ENCODE measurements around the gene ALS2CL. TPM values are rescaled to one million over a fixed set of nuclear protein-coding genes. Genes with fewer than 3 reads are reported as not detected.

ALS2CL gene
- total and polyA plus RNA-seq, 2 experiments from 2014 or later, result 14.4 to 15.2 TPM

- TF ChIP-seq EZH2 (IDR thresholded peaks at IDR 0.05; ENCODE audit: borderline replicate concordance), result no peak
- TF ChIP-seq CTCF (IDR thresholded peaks at IDR 0.05; ENCODE audit: poor library complexity), result no peak
- no peak for TF ChIP-seq EZH2phosphoT487 (IDR thresholded peaks at IDR 0.05; ENCODE audit: low read depth, severe bottlenecking, unreplicated experiment)
- no peaks in the 10 kb centered on the region for H3K27me3 ChIP-seq
- H3K79me2 ChIP-seq, result no peaks in the 10 kb centered on the region
- H3K36me3 ChIP-seq (replicated peaks; ENCODE audit: insufficient read depth, low read depth), result no peaks in the 10 kb centered on the region
- no peaks in the 10 kb centered on the region for H3K4me1 ChIP-seq (ENCODE audit: insufficient read depth)
- H3K9me2 ChIP-seq (replicated peaks; ENCODE audit: insufficient read depth), result no peaks in the 10 kb centered on the region
- no peak overlapping the region for H2AFZ ChIP-seq
- H4K20me1 ChIP-seq (ENCODE audit: insufficient read depth, poor library complexity, severe bottlenecking), result no peaks in the 10 kb centered on the region
- H3K27ac ChIP-seq, result no peak overlapping the region
- H3K9me3 ChIP-seq (ENCODE audit: low read depth), result no peaks in the 10 kb centered on the region
- DNase-seq (ENCODE audit: low spot score), result no peak
- WGBS (ENCODE audit: low lambda C conversion rate, missing lambda C conversion rate), result 91% methylated on average over 4 of the region's 4 CpGs
- no peak overlapping the region for H3K4me3 ChIP-seq
- no peak overlapping the region for H3K4me2 ChIP-seq
Measured at GRCh38 chr3:46670891-46671427, 22.5 kb downstream of the ALS2CL start.

GRCh38 chr3:46670000-46670890 is 23.2 kb downstream of the ALS2CL start:
- no peak overlapping the region for H2AFZ ChIP-seq
- no peaks in the 10 kb centered on the region for H3K9me3 ChIP-seq (ENCODE audit: low read depth)
- H3K9me2 ChIP-seq (replicated peaks; ENCODE audit: insufficient read depth), result no peaks in the 10 kb centered on the region
- no peak overlapping the region for H3K4me3 ChIP-seq
- 88% methylated on average over 17 of the region's 17 CpGs for WGBS (ENCODE audit: low lambda C conversion rate, missing lambda C conversion rate)
- no peak overlapping the region for H3K4me2 ChIP-seq
- no peaks in the 10 kb centered on the region for H3K4me1 ChIP-seq (ENCODE audit: insufficient read depth)
- no peaks in the 10 kb centered on the region for H3K79me2 ChIP-seq
- H3K36me3 ChIP-seq (replicated peaks; ENCODE audit: insufficient read depth, low read depth), result no peaks in the 10 kb centered on the region
- no peak for DNase-seq (ENCODE audit: low spot score)
- H3K27ac ChIP-seq, result no peak overlapping the region
- no peak for TF ChIP-seq EZH2 (IDR thresholded peaks at IDR 0.05; ENCODE audit: borderline replicate concordance)
- TF ChIP-seq EZH2phosphoT487 (IDR thresholded peaks at IDR 0.05; ENCODE audit: low read depth, severe bottlenecking, unreplicated experiment), result no peak
- TF ChIP-seq CTCF (IDR thresholded peaks at IDR 0.05; ENCODE audit: poor library complexity), result no peak
- H3K27me3 ChIP-seq, result no peaks in the 10 kb centered on the region
- no peaks in the 10 kb centered on the region for H4K20me1 ChIP-seq (ENCODE audit: insufficient read depth, poor library complexity, severe bottlenecking)

- TF ChIP-seq EZH2 (IDR thresholded peaks at IDR 0.05; ENCODE audit: borderline replicate concordance), result no peak
- no peak for TF ChIP-seq EZH2phosphoT487 (IDR thresholded peaks at IDR 0.05; ENCODE audit: low read depth, severe bottlenecking, unreplicated experiment)
- TF ChIP-seq CTCF (IDR thresholded peaks at IDR 0.05; ENCODE audit: poor library complexity), result no peak
- Histone ChIP-seq H2AFZ (no peak overlapping the region), H3K79me2 (no peaks in the 10 kb centered on the region), H3K27ac (no peak overlapping the region), H3K4me3 (no peak overlapping the region), H4K20me1 (ENCODE audit: insufficient read depth, poor library complexity, severe bottlenecking) (no peaks in the 10 kb centered on the region), H3K4me2 (no peak overlapping the region), H3K27me3 (no peaks in the 10 kb centered on the region), H3K36me3 (replicated peaks; ENCODE audit: insufficient read depth, low read depth) (no peaks in the 10 kb centered on the region), H3K9me2 (replicated peaks; ENCODE audit: insufficient read depth) (no peaks in the 10 kb centered on the region), H3K9me3 (ENCODE audit: low read depth) (no peaks in the 10 kb centered on the region), H3K4me1 (ENCODE audit: insufficient read depth) (no peaks in the 10 kb centered on the region)
- no peak for DNase-seq (ENCODE audit: low spot score)
- 88% methylated on average over 9 of the region's 9 CpGs for WGBS (ENCODE audit: low lambda C conversion rate, missing lambda C conversion rate)
Measured at GRCh38 chr3:46669191-46669999, 24.1 kb downstream of the ALS2CL start.

Measured in hepatocyte (in vitro differentiated cells).